Measurements from ENCODE around the gene COBL.

COBL gene

GRCh38 chr7:51187941-51188340, 128.7 kb downstream of the COBL start:
- no peak for DNase-seq (ENCODE audit: low spot score)

- no peak for DNase-seq (ENCODE audit: low spot score)
Observed at GRCh38 chr7:51186531-51186930, 130.1 kb downstream of the COBL start.

GRCh38 chr7:51182636-51183166, 133.9 kb downstream of the COBL start:
- DNase-seq (ENCODE audit: low spot score), result no peak

- DNase-seq (ENCODE audit: low spot score), result no peak
Observed at GRCh38 chr7:51180092-51180491, 136.5 kb downstream of the COBL start.

GRCh38 chr7:51175992-51176388, 140.6 kb downstream of the COBL start:
- no peak for DNase-seq (ENCODE audit: low spot score)

- no peak for DNase-seq (ENCODE audit: low spot score)
Observed at GRCh38 chr7:51175316-51175991, 141.2 kb downstream of the COBL start.

GRCh38 chr7:51165337-51165736, 151.3 kb downstream of the COBL start:
- no peak for DNase-seq (ENCODE audit: low spot score)

- DNase-seq (ENCODE audit: low spot score), result peak; percentile 42
Observed at GRCh38 chr7:51162724-51163329, 153.8 kb downstream of the COBL start.

GRCh38 chr7:51161937-51162336, 154.7 kb downstream of the COBL start:
- no peak for DNase-seq (ENCODE audit: low spot score)

GRCh38 chr7:51160990-51161615, 155.5 kb downstream of the COBL start:
- DNase-seq (ENCODE audit: low spot score), result peak; percentile 41

- no peak for DNase-seq (ENCODE audit: low spot score)
Observed at GRCh38 chr7:51160411-51160810, 156.2 kb downstream of the COBL start.

- no peak for DNase-seq (ENCODE audit: low spot score)
Observed at GRCh38 chr7:51158742-51159445, 157.7 kb downstream of the COBL start.

- no peak for DNase-seq (ENCODE audit: low spot score)
Observed at GRCh38 chr7:51158211-51158610, 158.4 kb downstream of the COBL start.

- DNase-seq (ENCODE audit: low spot score), result no peak
Observed at GRCh38 chr7:51154201-51154600, 162.4 kb downstream of the COBL start.

GRCh38 chr7:51152706-51153200, 163.9 kb downstream of the COBL start:
- DNase-seq (ENCODE audit: low spot score), result no peak

- DNase-seq (ENCODE audit: low spot score), result no peak
Observed at GRCh38 chr7:51151455-51151854, 165.2 kb downstream of the COBL start.

- DNase-seq (ENCODE audit: low spot score), result no peak
Observed at GRCh38 chr7:51150193-51150592, 166.4 kb downstream of the COBL start.

- no peak for DNase-seq (ENCODE audit: low spot score)
Observed at GRCh38 chr7:51148216-51148615, 168.4 kb downstream of the COBL start.

- no peak for DNase-seq (ENCODE audit: low spot score)
Observed at GRCh38 chr7:51146816-51147586, 169.6 kb downstream of the COBL start.

- no peak for DNase-seq (ENCODE audit: low spot score)
Observed at GRCh38 chr7:51144178-51144577, 172.4 kb downstream of the COBL start.

- no peak for DNase-seq (ENCODE audit: low spot score)
Observed at GRCh38 chr7:51142741-51143385, 173.7 kb downstream of the COBL start.

Measured in hematopoietic multipotent progenitor cell treated with erythropoietin and hydrocortisone succinate and interleukin-3 and kit ligand, for 15 days (in vitro differentiated cells).